ENCODE measurements around the gene TNK1. TPM values are rescaled to one million over a fixed set of nuclear protein-coding genes. Genes with fewer than 3 reads are reported as not detected.

Gene TNK1
- total RNA-seq, 4 donors from 2014 or later, result 2.4 to 9.8 (median 6.0) TPM

- DNase-seq (ENCODE audit: low spot score in 2 of 2), result no peak
- no peaks in the 10 kb centered on the region for H3K27me3 ChIP-seq
- TF ChIP-seq CTCF (IDR thresholded peaks at IDR 0.05) (no peak), EP300 (IDR thresholded peaks at IDR 0.05) (no peak), POLR2A (IDR thresholded peaks at IDR 0.05) (no peak)
- peaks cover 0 to 48% (median 0%) of the 10 kb centered on the region in 3 donors for H3K36me3 ChIP-seq
- H3K9me3 ChIP-seq, result no peaks in the 10 kb centered on the region
- H3K4me3 ChIP-seq, result no peak overlapping the region
- no peak overlapping the region for H3K27ac ChIP-seq
- 61 to 63% methylated on average over 14 to 18 of the region's 18 CpGs for whole genome bisulfite sequencing, 2 donors
- H3K4me1 ChIP-seq, result peaks cover 0 to 2% (median 0%) of the 10 kb centered on the region in 4 donors
Measured at GRCh38 chr17:7418472-7419152, 37.7 kb downstream of the TNK1 start.

GRCh38 chr17:7419819-7420610 lies 39.1 kb downstream of the TNK1 start, which contains the start of gene SPEM1:
SPEM1 (plus strand) TSS chr17:7420324; CDS start chr17:7420385, 61 bp downstream.
- H3K9me3 ChIP-seq, result no peaks in the 10 kb centered on the region
- no peak within 1 kb of the TSS for H3K4me3 ChIP-seq
- H3K4me1 ChIP-seq, result no peaks in the 10 kb centered on the region
- no peak within 1 kb of the TSS for H3K27ac ChIP-seq
- WGBS, 2 donors, result 53 to 63% methylated on average over 12 to 15 of the region's 17 CpGs
- TF ChIP-seq CTCF (IDR thresholded peaks at IDR 0.05) (no peak), EP300 (IDR thresholded peaks at IDR 0.05) (no peak), POLR2A (IDR thresholded peaks at IDR 0.05) (no peak)
- H3K27me3 ChIP-seq, result no peaks in the 10 kb centered on the region
- peaks cover 0 to 35% (median 0%) of the 10 kb centered on the region in 3 donors for H3K36me3 ChIP-seq
- DNase-seq (ENCODE audit: low spot score in 2 of 2), result no peak

GRCh38 chr17:7421186-7421585 lies 40.3 kb downstream of the TNK1 start:
- 93 to 100% methylated on average over 6 to 12 of the region's 16 CpGs for WGBS, 2 donors
- H3K9me3 ChIP-seq, result no peaks in the 10 kb centered on the region
- H3K36me3 ChIP-seq, result peaks cover 0 to 24% (median 0%) of the 10 kb centered on the region in 3 donors
- H3K27me3 ChIP-seq, result no peaks in the 10 kb centered on the region
- no peaks in the 10 kb centered on the region for H3K4me1 ChIP-seq
- H3K27ac ChIP-seq, result no peak overlapping the region
- no peak overlapping the region for H3K4me3 ChIP-seq
- no peak for DNase-seq (ENCODE audit: low spot score in 2 of 2)
- TF ChIP-seq EP300 (IDR thresholded peaks at IDR 0.05), result no peak
- TF ChIP-seq POLR2A (IDR thresholded peaks at IDR 0.05), result no peak
- no peak for TF ChIP-seq CTCF (IDR thresholded peaks at IDR 0.05)

- no peaks in the 10 kb centered on the region for H3K36me3 ChIP-seq
- no peaks in the 10 kb centered on the region for H3K9me3 ChIP-seq
- no peaks in the 10 kb centered on the region for H3K4me1 ChIP-seq
- 47 to 61% methylated on average over 4 of the region's 4 CpGs for WGBS, 2 donors
- no peak overlapping the region for H3K4me3 ChIP-seq
- no peak for TF ChIP-seq EP300 (IDR thresholded peaks at IDR 0.05)
- DNase-seq (ENCODE audit: low spot score in 2 of 2), result no peak
- no peak overlapping the region for H3K27ac ChIP-seq
- H3K27me3 ChIP-seq, result no peaks in the 10 kb centered on the region
Measured at GRCh38 chr17:7423679-7424078, 42.8 kb downstream of the TNK1 start.

GRCh38 chr17:7425316-7425715 lies 44.4 kb downstream of the TNK1 start, which contains the start of gene SPEM2:
SPEM2 (plus strand) TSS chr17:7425616; CDS start chr17:7425689, 73 bp downstream.
- H3K36me3 ChIP-seq, result no peaks in the 10 kb centered on the region
- H3K4me1 ChIP-seq, result no peaks in the 10 kb centered on the region
- H3K4me3 ChIP-seq, result no peak within 1 kb of the TSS
- no peaks in the 10 kb centered on the region for H3K9me3 ChIP-seq
- no peak for DNase-seq (ENCODE audit: low spot score in 2 of 2)
- H3K27ac ChIP-seq, result no peak within 1 kb of the TSS
- WGBS, 2 donors, result 77 to 88% methylated on average over 7 of the region's 7 CpGs
- no peaks in the 10 kb centered on the region for H3K27me3 ChIP-seq
- TF ChIP-seq POLR2A (IDR thresholded peaks at IDR 0.05) (no peak), CTCF (IDR thresholded peaks at IDR 0.05) (no peak), EP300 (IDR thresholded peaks at IDR 0.05) (no peak)
